Activated CD4-positive, CD25-positive, alpha-beta regulatory T cell treated with anti-CD3 and anti-CD28 coated beads, Interleukin-2, amount 50 U/mL, for 24 hours (primary cell): Measurements from ENCODE around the gene THY1.
"Not testable (repeated sequence)": the region's sequence is repeated elsewhere in the genome, so short reads cannot be mapped to it uniquely, and the experiment has no call there.

Source experiments
- ATAC-seq, 2 donors: fragments of 150-1000 bp; cut with Tn5 transposase; one replicate each; pipeline ENCODE4 v1.10.0; 2021; ENCODE audit warnings: mild to moderate bottlenecking in 1 of 2, moderate library complexity in 1 of 2

The THY1 gene

DNA sequence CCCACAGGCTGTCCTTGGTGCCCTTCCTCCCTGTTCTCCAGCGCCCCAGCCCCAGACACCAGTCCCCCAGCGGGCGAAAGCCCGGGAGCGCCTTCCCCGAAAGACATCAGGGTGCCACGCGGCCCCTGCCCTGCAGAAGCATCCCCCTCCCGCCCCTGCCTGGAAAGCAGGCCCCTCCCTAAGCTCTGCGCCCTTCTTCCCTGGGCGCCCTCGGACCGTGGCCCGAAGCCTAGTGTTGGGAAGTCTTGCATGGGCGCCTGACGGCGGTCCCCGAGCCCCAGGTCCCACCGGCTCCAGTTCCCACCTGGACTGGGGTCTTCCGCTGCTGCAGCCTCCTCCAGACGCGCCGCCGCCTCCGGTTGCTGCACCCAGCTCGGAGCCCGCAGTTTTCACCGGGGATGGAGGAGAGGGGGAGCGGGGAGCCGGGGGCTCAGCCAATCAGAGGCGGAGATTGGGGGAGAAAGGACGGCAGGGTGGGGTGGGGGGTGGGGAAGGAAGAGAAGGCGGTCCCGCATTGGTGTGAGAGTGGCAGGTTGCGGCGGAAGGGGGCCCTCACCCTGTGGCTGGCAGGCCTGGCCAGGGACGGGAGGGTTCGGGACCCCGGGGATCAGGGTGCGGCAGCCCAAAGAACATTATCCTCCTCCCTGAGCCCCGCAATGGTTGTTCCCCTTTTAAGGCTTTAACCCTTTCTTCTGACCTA is at the start of gene THY1:
THY1 (minus strand) TSS at position 364 of the 700 bp plus-strand sequence. CDS start 2,267 bp downstream, outside the sequence.
- ATAC-seq: no peak

- ATAC-seq: no peak
Measured at GRCh38 chr11:119472186-119472855, 49.3 kb upstream of the THY1 start.

- ATAC-seq: no peak
Measured at GRCh38 chr11:119471329-119471728, 48.4 kb upstream of the THY1 start.

- ATAC-seq: no peak
Measured at GRCh38 chr11:119470317-119471291, 47.6 kb upstream of the THY1 start.

GRCh38 chr11:119469506-119469905 is 46.5 kb upstream of the THY1 start:
- no peak for ATAC-seq

GRCh38 chr11:119468511-119468910 is 45.5 kb upstream of the THY1 start:
- no peak for ATAC-seq

DNA sequence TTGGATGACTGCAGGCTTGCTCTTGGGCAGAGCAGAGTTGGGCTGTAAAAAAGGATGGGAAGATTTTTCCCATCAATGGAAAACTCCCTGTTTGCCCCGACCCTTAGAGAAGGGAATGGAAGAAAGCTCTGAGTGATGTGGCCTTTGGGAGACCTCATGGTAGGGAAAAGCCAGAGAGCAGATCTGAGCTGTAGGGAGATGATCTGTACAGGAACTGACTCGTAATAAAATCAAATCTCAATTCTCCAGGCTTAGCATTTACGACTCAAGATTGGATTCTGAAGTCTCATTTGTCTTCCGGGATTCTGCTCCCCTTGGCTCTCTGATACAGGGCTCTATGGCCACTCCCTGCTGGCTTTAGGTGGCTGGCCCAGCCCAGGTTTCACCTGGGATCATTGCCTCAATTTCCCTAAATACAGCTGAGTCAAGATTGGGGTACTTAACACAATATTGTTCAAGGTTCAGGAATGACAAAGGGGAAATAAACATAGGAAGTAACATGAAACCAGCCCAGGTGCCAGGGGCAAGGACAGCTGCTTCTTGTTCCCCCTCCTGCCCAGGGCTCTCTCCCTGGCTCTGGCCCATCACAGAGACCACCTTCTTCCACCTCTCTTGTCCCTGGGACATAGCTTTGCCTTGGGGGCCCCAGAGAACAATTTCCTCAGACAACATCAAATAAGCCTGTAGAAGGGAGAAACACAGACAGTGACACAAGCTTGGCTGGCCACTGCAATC is 38.4 kb upstream of the THY1 start:
- no peak for ATAC-seq

GRCh38 chr11:119460582-119460981 is 37.6 kb upstream of the THY1 start:
- ATAC-seq: no peak

DNA sequence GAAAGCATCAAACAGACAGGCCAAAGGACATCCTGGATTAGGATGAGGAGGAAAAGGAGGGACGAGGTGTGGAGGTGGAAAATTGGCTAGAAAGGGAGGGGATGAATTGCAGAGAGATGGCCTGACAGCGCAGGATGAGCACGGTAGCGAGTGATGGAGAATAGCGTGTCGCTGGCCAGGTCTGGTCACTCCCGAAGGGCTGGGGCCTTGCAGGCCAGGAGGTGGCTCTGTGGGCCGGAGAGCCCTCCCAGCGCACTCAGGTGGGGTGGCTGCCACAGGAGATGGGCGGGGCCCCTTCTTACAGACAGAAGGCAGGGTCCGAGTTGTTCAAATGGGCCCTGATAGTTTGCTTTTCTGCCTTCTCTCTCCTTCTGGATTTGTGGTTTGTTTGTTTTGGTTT is 37.1 kb upstream of the THY1 start:
- no peak for ATAC-seq

GRCh38 chr11:119459293-119459976 is 36.5 kb upstream of the THY1 start:
- ATAC-seq: no peak

- ATAC-seq: not testable (repeated sequence)
Measured at GRCh38 chr11:119455708-119456107, 32.7 kb upstream of the THY1 start.

- ATAC-seq: not testable (repeated sequence)
Measured at GRCh38 chr11:119455241-119455640, 32.3 kb upstream of the THY1 start.

DNA sequence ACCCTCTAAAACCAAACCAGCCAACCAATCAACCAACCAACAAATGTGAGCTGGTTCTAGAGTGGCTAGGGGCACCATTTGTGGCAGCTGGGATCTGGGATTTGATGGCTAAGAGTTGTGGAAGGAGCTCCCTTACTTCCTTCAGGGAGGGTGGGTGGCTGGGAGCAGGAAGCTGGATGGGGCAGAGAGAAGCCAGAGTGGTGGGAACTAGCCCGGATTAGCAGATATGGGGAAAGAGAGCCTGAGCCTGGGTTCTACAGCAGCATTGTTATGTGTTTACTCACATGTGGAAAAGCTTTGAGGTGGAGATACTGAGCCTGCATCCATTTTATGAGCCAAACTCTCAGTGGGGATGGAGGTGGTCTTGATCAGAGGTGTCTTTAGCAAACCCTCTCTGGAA is 30.9 kb upstream of the THY1 start:
- ATAC-seq: no peak

DNA sequence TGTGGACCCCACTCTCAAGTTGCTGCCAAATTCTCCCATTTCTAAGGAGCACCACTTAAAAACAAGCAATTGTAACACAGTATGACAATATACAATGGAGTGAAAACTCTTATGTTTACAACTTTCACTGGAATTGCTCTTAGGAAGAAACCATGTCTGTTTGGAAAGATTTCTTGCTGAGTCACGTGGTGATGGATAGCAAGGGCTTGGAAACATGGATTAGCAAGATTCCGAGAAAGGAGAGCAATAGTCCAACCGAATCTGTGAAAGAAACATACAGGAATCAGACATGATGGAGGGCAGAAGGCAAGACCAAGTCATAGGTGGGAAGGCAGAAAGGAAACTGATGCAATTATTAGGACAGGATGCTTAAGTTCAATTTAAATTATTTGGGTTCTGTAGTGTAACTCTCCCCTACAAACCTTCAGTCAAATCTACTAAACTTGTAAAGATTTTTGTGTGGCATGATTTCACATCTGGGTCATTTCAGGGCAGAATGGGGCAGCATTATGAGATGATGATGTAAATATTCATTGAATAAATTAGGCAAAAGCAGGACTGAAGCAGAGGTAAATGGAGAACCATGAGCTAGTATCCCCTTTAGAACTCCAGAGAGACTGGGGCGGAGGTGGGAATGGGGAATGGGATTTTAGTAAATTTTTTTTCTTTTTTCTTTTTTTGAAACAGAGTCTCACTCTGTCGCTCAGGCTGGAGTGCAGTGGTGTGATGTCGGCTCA is 27.8 kb upstream of the THY1 start:
- no peak for ATAC-seq

DNA sequence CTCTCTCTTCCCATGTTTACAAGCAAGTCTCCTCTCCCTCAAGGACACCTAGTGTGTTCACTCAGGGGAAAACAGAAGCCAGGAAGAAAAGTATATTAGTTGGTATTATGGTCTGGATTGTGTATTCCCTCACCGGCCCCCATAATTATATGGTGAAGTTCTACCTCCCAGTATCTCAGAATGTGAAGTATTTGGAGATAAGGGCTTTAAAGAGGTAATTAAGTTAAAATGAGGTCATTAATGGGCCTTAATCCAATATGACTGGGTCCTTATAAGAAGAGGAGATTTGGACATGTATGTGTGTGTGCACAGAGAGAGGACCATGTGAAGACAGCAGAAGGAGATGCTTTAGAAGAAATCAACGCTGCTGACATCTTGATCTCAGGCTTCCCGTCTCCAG is 26.5 kb upstream of the THY1 start:
- no peak for ATAC-seq

DNA sequence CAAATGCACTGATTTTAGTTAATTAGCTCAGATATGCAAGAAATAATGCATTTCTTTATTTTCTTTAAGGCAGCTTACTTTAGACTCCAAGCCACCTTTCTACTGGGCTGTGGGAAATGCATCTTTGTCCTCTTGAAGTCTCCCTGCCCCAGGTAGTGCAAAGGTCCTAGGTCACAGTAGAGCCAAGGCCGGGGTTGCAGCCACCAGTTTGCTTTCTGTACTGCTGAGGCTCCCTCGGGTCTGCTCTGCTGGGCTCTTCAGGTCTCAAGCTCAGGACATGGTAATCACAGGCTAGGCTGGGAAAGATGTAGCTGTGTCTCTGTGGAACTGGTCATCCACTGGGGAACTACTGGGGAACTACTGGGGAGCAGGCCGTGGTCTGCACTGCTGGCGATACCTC is 25.4 kb upstream of the THY1 start:
- ATAC-seq: no peak

DNA sequence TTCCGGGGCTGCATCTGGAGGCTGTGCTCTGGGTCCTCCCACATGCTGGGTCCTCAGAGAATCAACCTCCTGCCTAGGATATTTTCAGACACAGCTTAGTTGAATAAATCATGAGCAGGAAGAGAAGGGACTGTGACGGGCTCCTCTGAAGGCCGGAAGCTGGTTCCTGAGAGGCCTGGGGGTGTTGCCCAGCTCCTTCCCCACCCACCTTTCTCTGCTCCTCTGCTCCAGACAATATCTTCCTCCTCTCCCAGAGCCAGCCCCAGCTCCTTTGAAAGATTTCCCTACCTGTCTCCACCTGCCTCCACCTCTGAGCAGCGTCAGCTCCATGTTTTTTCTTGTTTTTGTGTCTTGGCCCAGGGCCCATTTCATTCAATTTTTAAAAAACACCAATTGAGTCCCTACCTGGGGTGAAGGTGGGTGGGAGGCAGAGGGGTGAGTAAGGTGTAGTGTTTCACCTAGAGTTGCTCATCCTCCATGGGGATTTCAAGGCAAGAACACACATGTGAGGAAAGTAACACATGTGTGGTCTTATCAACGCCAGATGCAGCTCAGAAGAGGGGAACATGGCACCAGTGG is 24.8 kb upstream of the THY1 start:
- no peak for ATAC-seq

DNA sequence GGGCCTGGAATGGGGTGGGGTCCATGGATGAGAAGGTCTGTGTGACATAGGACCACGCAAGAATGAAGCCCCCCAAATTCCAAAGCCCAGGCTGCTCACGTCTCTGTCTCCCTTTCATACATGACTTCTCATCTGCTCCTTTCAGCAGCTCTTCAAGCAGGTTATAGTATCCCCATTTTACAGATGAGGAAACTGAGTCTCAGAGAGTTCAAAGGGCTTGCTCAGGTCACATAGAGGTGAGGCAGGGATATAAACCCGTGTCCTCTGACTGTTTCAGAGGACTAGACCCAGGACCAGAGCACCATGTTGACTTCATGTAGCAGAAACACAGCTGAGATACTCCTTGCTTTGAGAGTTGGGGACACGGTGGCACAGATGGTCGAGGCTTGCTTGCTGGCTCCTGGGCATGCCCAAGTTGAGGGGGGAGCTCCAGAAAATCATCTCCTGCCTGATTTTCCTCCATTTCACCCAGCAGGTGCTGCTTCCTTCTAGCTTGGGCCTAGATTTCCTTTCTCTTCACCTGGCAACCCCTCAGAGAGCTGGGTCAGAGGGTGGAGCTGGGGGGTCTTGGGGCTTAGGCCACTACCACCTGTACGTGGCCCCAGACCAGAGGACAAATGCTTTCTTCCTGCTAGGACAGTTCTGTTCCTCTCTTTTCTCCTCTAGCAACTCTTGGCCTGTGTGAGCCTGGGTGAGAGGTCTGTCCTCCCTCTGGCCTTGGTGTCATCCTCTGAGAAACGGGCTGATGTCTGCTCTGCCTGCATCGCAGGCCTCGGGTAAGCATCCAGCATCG is 24.1 kb upstream of the THY1 start:
- no peak for ATAC-seq

GRCh38 chr11:119446434-119446833 is 23.5 kb upstream of the THY1 start:
- ATAC-seq: no peak

- ATAC-seq: no peak
Measured at GRCh38 chr11:119445850-119446249, 22.9 kb upstream of the THY1 start.
